ENCODE measurements around the gene FRMD4A. TPM values are rescaled to one million over a fixed set of nuclear protein-coding genes. Genes with fewer than 3 reads are reported as not detected.

The FRMD4A gene
- polyA plus RNA-seq, 1 of the 3 experiments (the other 2 are of a cell fraction) = 37.7 TPM

GRCh38 chr10:14265709-14266108, 65.0 kb downstream of the FRMD4A start:
- H3K4me3 ChIP-seq (ENCODE audit: low read depth in 2 of 2, low read length in 1 of 2) = no peak overlapping the region
- H3K9me2 ChIP-seq = no peaks in the 10 kb centered on the region
- H3K9ac ChIP-seq = no peak overlapping the region
- DNase-seq = no peak
- no peak for TF ChIP-seq EZH2phosphoT487 (IDR thresholded peaks at IDR 0.05; ENCODE audit: borderline replicate concordance, low read depth)
- TF ChIP-seq PBX3 (IDR thresholded peaks at IDR 0.05) = no peak
- TF ChIP-seq YY1 (IDR thresholded peaks at IDR 0.05; ENCODE audit: low read depth) = no peak
- no peak for TF ChIP-seq EP300 (IDR thresholded peaks at IDR 0.05; ENCODE audit: borderline replicate concordance in 1 of 2, low read depth in 1 of 2, low read length in 1 of 2)
- no peak for TF ChIP-seq ZBTB33 (IDR thresholded peaks at IDR 0.05; ENCODE audit: borderline replicate concordance, low read depth)
- no peak for TF ChIP-seq RCOR1 (IDR thresholded peaks at IDR 0.05; ENCODE audit: low read length)
- TF ChIP-seq NRF1 (IDR thresholded peaks at IDR 0.05; ENCODE audit: low read depth, low read length) = no peak
- TF ChIP-seq GABPA (IDR thresholded peaks at IDR 0.05; ENCODE audit: low read depth) = no peak
- TF ChIP-seq TAF1 (IDR thresholded peaks at IDR 0.05; ENCODE audit: borderline replicate concordance, low read depth, low read length) = no peak
- no peak for TF ChIP-seq FOSL2 (IDR thresholded peaks at IDR 0.05; ENCODE audit: borderline replicate concordance, low read depth)
- no peak for TF ChIP-seq USF1 (IDR thresholded peaks at IDR 0.05; ENCODE audit: borderline replicate concordance, low read depth)
- no peak for TF ChIP-seq RXRA (IDR thresholded peaks at IDR 0.05; ENCODE audit: borderline replicate concordance, low read depth)
- TF ChIP-seq TCF12 (IDR thresholded peaks at IDR 0.05) = no peak
- no peak for TF ChIP-seq CHD2 (IDR thresholded peaks at IDR 0.05; ENCODE audit: low read length, partially characterized antibody)
- no peak for TF ChIP-seq REST (IDR thresholded peaks at IDR 0.05; ENCODE audit: low read depth, low read length)
- no peak for TF ChIP-seq FOXJ3 (CRISPR knock-in tag; IDR thresholded peaks at IDR 0.05)
- TF ChIP-seq SMC3 (IDR thresholded peaks at IDR 0.05; ENCODE audit: low read depth, low read length) = no peak
- TF ChIP-seq RFX5 (IDR thresholded peaks at IDR 0.05; ENCODE audit: low read length) = no peak
- ChIA-PET POLR2A (no interaction called here), CTCF (interaction anchor here (1.4 kb wide), 1 partner anchor 15 kb away, joined by 3 read pairs; no protein-coding TSS in a partner anchor)
- H4K20me1 ChIP-seq (ENCODE audit: insufficient read depth) = no peaks in the 10 kb centered on the region
- H3F3A ChIP-seq (replicated peaks; ENCODE audit: insufficient read depth) = no peaks in the 10 kb centered on the region
- no peak overlapping the region for H3K27ac ChIP-seq (ENCODE audit: low read depth in 2 of 2, low read length in 1 of 2)
- H3K27me3 ChIP-seq (ENCODE audit: insufficient read depth) = peaks cover 15% of the 10 kb centered on the region; the same call in 1 of the 2 replicates
- no peak overlapping the region for H2AFZ ChIP-seq (ENCODE audit: low read depth)
- no peaks in the 10 kb centered on the region for H3K4me1 ChIP-seq (ENCODE audit: control insufficient read depth in 1 of 2, insufficient read depth in 2 of 2, low read depth in 1 of 2, low read length in 1 of 2)
- no peaks in the 10 kb centered on the region for H3K9me3 ChIP-seq
- H3K4me2 ChIP-seq = no peak overlapping the region
- WGBS (ENCODE audit: low lambda C conversion rate) = 56% methylated on average over 4 of the region's 4 CpGs
- H3K36me3 ChIP-seq (replicated peaks in 1 of 2; ENCODE audit: control insufficient read depth in 1 of 2, insufficient read depth in 2 of 2, low read length in 1 of 2) = no peaks in the 10 kb centered on the region
- H3K79me2 ChIP-seq (ENCODE audit: insufficient read depth) = no peaks in the 10 kb centered on the region
